GM18907 (cell line): ENCODE results near the gene DGKG.

Source experiments
- ATAC-seq: cut with Tn5 transposase; IDR thresholded peaks from one replicate; pipeline ENCODE4 v1.9.1; 2021; ENCODE audit warnings: mild to moderate bottlenecking, moderate library complexity; ENCODE audit not compliant: unreplicated experiment

DGKG gene

GRCh38 chr3:186247821-186248814, 113.9 kb downstream of the DGKG start:
- ATAC-seq, result no peak

GRCh38 chr3:186246941-186247340, 115.1 kb downstream of the DGKG start:
- no peak for ATAC-seq

DNA sequence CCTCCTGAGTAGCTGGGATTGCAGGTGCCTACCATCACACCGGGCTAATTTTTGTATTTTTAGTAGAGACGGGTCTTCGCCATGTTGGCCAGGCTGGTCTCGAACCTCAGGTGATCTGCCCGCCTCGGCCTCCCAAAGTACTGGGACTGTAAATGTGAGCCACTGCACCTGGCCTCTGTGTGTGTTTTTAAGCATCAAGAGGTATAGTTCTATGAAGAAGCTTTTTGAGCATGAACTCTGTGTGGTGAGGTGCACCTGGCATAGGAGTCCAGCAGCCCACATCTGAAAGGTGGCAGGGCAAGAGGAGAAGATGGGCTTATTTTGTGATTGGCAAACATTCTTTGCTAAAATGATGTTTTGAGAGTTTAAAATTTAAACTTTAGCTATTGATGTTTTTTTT, 118.0 kb downstream of the DGKG start:
- no peak for ATAC-seq

GRCh38 chr3:186241910-186242821, 119.9 kb downstream of the DGKG start:
- peak; percentile 91 for ATAC-seq

DNA sequence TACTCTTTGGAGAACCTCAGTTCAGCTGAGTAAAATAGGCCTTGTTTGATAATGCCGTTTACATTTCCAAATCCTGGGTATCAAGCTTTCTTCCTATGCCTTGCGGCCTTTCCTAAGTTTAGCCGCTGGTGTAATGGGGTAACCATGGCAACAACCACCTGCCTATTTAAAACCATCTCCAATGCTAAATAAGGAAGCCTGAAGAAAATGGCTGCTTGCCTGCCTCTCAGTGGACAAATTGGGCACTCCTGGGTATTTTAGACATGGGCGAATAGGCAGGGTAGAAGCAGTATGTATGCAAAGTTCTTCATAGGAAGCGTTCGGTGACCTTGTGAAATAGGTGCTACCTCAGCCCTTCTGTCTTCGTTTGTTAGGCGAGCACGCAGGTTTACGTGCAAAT, 122.7 kb downstream of the DGKG start:
- no peak for ATAC-seq

DNA sequence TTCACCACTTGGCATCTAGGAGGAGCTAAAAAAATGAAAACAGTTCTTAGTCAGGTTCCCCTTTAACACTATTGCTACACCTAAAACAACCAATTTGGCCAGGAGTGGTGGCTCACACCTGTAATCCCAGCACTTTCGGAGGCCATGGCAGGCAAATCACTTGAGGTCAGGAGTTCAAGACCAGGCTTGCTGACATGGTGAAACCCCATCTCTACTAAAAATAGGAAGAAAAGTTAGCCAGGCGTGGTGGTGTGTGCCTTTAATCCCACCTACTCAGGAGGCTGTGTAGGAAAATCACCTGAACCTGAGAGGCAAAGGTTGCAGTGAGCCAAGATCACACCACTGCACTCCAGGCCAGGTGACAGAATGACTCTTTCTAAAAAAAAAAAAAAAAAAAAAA, 124.1 kb downstream of the DGKG start:
- no peak for ATAC-seq

DNA sequence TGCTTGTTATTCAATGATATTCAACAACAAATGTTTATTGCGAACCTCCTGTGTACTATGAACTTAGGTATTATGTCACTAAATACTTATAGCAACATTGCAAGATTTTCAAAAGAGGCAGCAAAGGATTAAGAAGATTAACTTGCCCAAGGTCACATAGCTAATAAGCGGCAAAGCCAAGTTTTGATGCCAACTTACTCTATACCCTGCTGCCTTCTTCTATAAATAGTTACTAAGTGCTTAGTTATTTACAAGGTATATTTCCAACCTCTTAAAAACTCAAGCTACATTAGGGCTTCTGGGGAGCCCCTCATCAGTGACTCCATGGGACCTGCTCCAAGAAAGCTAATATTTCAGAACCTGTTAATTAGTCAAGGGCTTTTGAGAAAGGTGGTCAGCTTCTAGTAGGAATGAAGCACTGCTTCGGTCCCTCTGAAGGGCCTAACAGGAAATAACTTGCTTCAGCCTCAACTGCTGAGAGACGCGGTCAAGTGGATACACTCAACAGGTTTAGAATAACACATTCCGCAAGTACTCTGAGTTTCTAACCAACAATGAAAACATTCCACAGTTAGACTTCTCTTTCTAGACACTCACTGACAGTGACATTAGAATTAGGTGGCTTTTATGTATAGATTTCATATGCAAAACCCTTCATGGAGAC, 125.5 kb downstream of the DGKG start:
- no peak for ATAC-seq

DNA sequence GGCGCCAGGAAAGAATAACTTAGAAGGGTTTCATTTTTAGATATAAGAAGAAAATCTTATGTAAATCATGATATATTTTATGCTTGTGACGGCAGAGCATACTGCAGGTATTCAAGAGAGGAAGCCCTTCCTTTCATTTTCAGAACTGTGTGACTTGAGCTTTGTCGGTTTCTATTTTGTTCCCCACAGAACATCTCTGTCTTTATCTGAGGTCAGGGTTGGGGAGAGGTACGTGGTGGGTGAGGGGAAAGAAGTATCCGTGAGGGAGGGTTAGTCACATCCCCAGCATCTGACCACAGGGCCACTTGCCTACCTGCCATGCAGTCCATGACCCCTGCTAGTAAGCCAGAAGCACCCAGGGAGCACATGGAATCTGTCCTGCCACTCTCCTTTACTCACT, 126.5 kb downstream of the DGKG start:
- peak; percentile 80 for ATAC-seq

DNA sequence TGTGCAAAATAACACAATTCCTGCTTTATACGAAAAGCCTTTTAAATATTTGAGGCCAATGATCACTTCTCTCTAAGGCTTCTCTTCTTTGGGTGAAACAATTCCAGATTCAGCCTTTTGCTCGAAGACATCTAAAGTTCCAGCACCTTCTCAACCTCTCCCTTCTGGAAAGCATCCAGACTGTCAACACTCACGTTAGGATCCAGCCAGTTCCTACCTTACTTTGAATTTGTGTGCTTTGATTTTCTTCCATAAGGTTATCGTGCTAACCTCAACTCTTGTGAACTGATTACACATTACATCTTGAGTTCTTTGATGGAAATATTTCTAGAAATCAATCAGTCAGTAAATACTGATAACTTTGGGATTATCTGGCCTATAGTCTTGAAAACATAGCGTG, 127.9 kb downstream of the DGKG start:
- no peak for ATAC-seq

GRCh38 chr3:186226482-186226881, 135.6 kb downstream of the DGKG start:
- no peak for ATAC-seq

GRCh38 chr3:186225603-186226002, 136.4 kb downstream of the DGKG start:
- ATAC-seq, result peak; percentile 62

- ATAC-seq, result no peak
These were observed 137.9 kb downstream of the DGKG start for GRCh38 chr3:186224041-186224610.

DNA sequence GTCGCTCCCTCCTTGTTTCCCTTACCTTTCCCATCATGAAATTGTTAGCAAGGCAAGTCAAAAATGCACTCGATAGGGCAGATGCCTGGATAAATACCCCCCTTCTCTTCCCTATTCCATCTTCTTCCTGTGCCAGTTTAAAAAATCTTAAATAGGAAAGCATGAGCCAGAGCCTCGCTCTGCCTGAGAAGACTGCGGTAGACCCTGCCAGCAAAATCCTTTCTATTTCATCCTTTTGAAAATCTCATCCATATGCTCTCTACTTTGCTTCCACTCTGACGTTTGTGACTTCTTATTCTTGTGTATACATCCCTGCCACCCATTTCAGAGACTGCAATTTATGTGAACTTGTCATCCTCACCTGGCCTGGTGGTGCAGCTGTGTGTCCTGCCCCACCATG, 138.6 kb downstream of the DGKG start:
- no peak for ATAC-seq

GRCh38 chr3:186221760-186222378, 140.2 kb downstream of the DGKG start:
- no peak for ATAC-seq

GRCh38 chr3:186220911-186221645, 141.0 kb downstream of the DGKG start:
- ATAC-seq, result no peak

DNA sequence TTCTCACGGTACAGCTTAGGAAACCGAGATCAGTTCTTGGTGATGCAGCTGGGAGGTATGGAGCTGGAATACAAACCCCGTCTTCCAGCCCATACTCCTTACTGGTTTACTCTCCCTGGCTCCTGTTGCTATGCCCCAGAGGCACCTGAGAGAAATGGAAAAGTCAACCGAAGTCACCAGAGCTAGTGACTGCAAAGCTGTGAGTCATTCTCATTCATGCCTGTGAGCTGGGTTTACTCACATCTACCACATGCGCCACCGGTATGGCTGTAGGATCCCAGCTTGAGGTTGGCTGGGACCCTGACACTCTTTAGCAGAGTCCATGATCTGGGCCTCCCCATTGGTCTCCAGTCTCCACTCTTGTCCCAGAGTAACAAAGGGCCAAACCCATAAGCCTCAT, 141.7 kb downstream of the DGKG start:
- no peak for ATAC-seq

DNA sequence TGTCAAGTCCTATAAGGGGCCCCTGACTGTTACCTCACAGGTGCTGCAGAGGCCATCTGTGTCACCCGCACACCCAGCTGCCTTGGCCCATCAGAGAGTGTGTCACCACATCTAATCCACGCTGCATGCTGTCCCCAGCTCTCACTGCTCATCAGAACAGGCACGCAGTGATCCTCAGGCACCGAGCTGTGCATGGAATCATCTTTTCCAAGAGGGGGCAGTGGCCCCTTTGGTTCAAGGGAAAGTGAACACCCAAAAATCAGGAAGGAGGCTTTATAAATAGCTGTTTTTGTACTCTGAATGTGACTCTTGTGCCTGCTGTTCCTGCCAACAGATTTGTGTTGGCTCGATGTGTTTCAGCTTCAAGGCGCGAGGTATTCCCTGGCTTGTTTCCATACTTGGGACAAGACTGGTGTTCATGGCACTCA, 142.8 kb downstream of the DGKG start:
- no peak for ATAC-seq

DNA sequence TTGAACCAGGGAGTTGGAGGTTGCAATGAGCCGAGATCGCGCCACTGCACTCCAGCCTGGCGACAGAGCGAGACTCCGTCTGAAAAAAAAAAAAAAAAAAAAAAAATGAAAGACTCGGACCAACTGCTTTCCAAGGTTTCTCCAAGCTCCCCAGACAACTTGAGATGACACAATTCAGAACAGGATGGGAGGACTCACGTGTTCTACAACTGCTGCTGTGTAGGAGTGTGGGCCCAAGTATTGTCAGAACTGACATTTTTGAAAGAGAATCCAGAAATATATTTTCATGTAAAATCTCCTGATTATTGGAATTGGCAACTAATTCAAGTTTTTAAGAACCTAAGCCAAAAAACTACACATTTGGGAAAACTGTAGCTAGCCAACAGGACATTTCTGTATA, 143.6 kb downstream of the DGKG start:
- no peak for ATAC-seq

DNA sequence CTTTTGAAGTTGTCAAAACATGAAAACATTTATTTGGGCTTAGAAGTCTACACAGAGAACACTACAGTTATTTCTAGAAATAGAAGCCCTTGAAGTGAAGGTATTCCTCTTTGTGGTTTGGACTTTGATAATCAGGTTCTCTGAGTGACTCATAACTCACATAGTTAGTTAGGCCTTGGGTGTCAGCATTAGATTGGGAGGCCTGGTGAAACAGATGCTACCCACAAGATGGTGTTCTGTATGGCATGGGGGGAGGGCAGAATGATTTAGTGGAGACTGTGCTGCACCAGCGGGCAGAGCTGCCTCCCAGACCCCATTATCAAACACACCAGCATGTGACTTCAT, 144.2 kb downstream of the DGKG start:
- ATAC-seq, result peak; percentile 92
